ENCODE measurements around the gene FBXL7. TPM values are rescaled to one million over a fixed set of nuclear protein-coding genes. Genes with fewer than 3 reads are reported as not detected.

FBXL7 gene
- total RNA-seq (2021) (not detected in 2 replicates), Bru-seq, nascent RNA (percentile 3 among the genes with signal in this experiment), BruChase-seq, experiment 1, labeled RNA remaining after a 2-hour chase (percentile 2 among the genes with signal in this experiment), BruChase-seq, experiment 2, labeled RNA remaining after a 6-hour chase (percentile 2 among the genes with signal in this experiment)
- long read RNA-seq: 0 reads

- ChIA-PET POLR2A (ENCODE audit: unreplicated experiment) (no interaction called here), CTCF (no interaction called here)
- Histone ChIP-seq H3K9me3 (ENCODE audit: insufficient read depth, low read depth) (no peaks in the 10 kb centered on the region), H3K79me2 (ENCODE audit: low read depth) (no peaks in the 10 kb centered on the region), H3K27ac (no peak within 1 kb of the TSS), H3K4me2 (no peak within 1 kb of the TSS), H3K4me1 (replicated peaks; ENCODE audit: insufficient read depth) (no peaks in the 10 kb centered on the region), H3K9me2 (ENCODE audit: insufficient read depth) (no peaks in the 10 kb centered on the region), H3K27me3 (ENCODE audit: insufficient read depth, low read depth) (peaks cover 22% of the 10 kb centered on the region), H3K4me3 (no peak within 1 kb of the TSS), H4K20me1 (ENCODE audit: insufficient read depth) (no peaks in the 10 kb centered on the region), H2AFZ (no peak within 1 kb of the TSS), H3K36me3 (ENCODE audit: low read depth) (no peaks in the 10 kb centered on the region), H3F3A (ENCODE audit: insufficient read depth, low read depth) (no peaks in the 10 kb centered on the region)
- no peak for TF ChIP-seq EZH2 (IDR thresholded peaks at IDR 0.05; ENCODE audit: low read depth)
- TF ChIP-seq CTCF (conservative IDR thresholded peaks at IDR 0.05): no peak
- DNase-seq: no peak
- intact Hi-C loops (cut with micrococcal nuclease; ENCODE audit: unreplicated experiment): no loop called here
- BruUV-seq (replicated peaks): no TSS peak
Observed at GRCh38 chr5:15499528-15500324, at the start of gene FBXL7. Gene FBXL7, plus strand, starts transcription at chr5:15500180.

GRCh38 chr5:15450473-15450872 is 49.5 kb upstream of the FBXL7 start:
- no peak for DNase-seq
- Histone ChIP-seq H3K9me2 (ENCODE audit: insufficient read depth) (no peaks in the 10 kb centered on the region), H3K27me3 (ENCODE audit: insufficient read depth, low read depth) (no peaks in the 10 kb centered on the region), H3K79me2 (ENCODE audit: low read depth) (no peaks in the 10 kb centered on the region), H3K4me3 (no peak overlapping the region), H3K4me2 (no peak overlapping the region), H3K9me3 (ENCODE audit: insufficient read depth, low read depth) (no peaks in the 10 kb centered on the region), H3K27ac (no peak overlapping the region), H3F3A (ENCODE audit: insufficient read depth, low read depth) (no peaks in the 10 kb centered on the region), H2AFZ (no peak overlapping the region), H3K36me3 (ENCODE audit: low read depth) (no peaks in the 10 kb centered on the region), H3K4me1 (replicated peaks; ENCODE audit: insufficient read depth) (no peaks in the 10 kb centered on the region), H4K20me1 (ENCODE audit: insufficient read depth) (0 out of 2 replicates have a peak, but pooled peaks cover 4% of the 10 kb centered on the region)
- TF ChIP-seq EZH2 (IDR thresholded peaks at IDR 0.05; ENCODE audit: low read depth) (no peak), CTCF (conservative IDR thresholded peaks at IDR 0.05) (no peak)
- no TSS peak for BruUV-seq (replicated peaks)
- ChIA-PET CTCF (no interaction called here), POLR2A (ENCODE audit: unreplicated experiment) (no interaction called here)
- intact Hi-C loops (cut with micrococcal nuclease; ENCODE audit: unreplicated experiment): no loop called here

- Histone ChIP-seq H3K9me2 (ENCODE audit: insufficient read depth) (no peaks in the 10 kb centered on the region), H4K20me1 (ENCODE audit: insufficient read depth) (0 out of 2 replicates have a peak, but pooled peaks cover 4% of the 10 kb centered on the region), H3K4me3 (no peak overlapping the region), H3K27ac (no peak overlapping the region), H3K36me3 (ENCODE audit: low read depth) (no peaks in the 10 kb centered on the region), H3K9me3 (ENCODE audit: insufficient read depth, low read depth) (no peaks in the 10 kb centered on the region), H3K4me2 (no peak overlapping the region), H3K4me1 (replicated peaks; ENCODE audit: insufficient read depth) (no peaks in the 10 kb centered on the region), H3K79me2 (ENCODE audit: low read depth) (no peaks in the 10 kb centered on the region), H3F3A (ENCODE audit: insufficient read depth, low read depth) (no peaks in the 10 kb centered on the region), H3K27me3 (ENCODE audit: insufficient read depth, low read depth) (no peaks in the 10 kb centered on the region), H2AFZ (no peak overlapping the region)
- POLR2A ChIA-PET (ENCODE audit: unreplicated experiment): no interaction called here
- DNase-seq: no peak
- TF ChIP-seq CTCF (conservative IDR thresholded peaks at IDR 0.05): no peak
- no peak for TF ChIP-seq EZH2 (IDR thresholded peaks at IDR 0.05; ENCODE audit: low read depth)
- BruUV-seq (replicated peaks): no TSS peak
- intact Hi-C loops (cut with micrococcal nuclease; ENCODE audit: unreplicated experiment): no loop called here
- CTCF ChIA-PET: no interaction called here
Observed at GRCh38 chr5:15450949-15451348, 49.0 kb upstream of the FBXL7 start.
